Measurements from ENCODE around the gene MMRN1.
"Not testable (repeated sequence)": the region's sequence is repeated elsewhere in the genome, so short reads cannot be mapped to it uniquely, and the experiment has no call there.

MMRN1 gene

GRCh38 chr4:89894649-89895550 lies at the start of gene MMRN1:
Gene MMRN1 (plus strand): TSS chr4:89894854. CDS start chr4:89894972, 118 bp downstream.
- in situ Hi-C loops (cut with MboI; ENCODE audit: low sequenced_read_pairs) = no loop called here

DNA sequence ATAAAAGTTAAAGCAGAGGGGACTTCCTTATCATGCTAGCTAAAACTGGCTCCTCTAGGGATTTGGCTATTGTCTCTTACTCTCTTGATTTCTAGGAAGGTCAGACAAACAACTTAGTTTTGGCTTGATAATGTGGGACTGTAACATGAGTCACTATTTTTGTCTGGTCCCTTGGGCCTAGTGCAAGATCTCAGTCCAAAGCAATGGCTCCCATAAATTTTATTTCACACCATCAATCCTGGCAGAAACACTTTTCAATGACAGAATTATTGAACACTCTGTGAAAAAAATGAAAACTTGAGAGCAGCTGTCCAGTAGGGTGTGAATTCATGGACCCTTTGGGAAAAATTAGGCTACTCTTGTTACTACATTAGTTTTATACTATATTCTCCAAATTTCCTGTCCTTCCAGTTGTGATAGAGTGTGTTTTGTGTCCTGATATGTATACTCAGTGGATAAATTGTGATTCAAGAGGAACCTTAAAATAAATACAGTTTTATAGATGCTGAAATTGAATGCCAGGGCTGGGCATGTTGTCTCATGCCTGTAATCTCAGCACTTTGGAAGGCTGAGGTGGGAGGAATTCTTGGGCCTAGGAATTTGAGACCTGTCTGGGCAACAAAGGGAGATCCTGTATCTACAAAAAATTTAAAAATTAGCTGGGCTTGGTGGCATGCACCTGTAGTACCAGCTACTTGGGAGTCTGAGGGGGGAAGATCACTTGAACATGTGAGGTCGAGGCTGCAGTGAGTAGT lies 46.9 kb upstream of the MMRN1 start:
- in situ Hi-C loops (cut with MboI; ENCODE audit: low sequenced_read_pairs) = no loop called here

GRCh38 chr4:89855236-89855635 lies 39.4 kb upstream of the MMRN1 start:
- in situ Hi-C loops (cut with MboI; ENCODE audit: low sequenced_read_pairs) = no loop called here

DNA sequence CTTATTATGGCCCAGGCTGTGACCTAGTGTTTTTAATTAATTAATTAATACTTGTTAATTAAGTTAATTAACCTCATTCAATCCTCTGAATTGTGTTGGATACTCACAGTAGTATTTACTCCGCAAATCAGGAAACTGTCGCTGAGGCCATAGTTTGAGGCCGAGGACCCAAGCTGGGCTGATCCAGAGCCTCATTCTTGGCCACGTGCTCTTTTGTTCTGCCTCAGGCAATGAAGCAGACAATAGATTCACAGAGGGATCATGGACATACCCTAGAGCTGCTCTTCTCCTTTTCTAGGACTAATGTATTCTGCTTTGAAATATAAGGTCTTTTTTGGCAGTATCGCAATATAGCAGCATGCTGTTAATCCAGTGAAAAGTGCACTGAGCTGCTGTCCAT lies 33.7 kb upstream of the MMRN1 start:
- in situ Hi-C loops (cut with MboI; ENCODE audit: low sequenced_read_pairs) = no loop called here

DNA sequence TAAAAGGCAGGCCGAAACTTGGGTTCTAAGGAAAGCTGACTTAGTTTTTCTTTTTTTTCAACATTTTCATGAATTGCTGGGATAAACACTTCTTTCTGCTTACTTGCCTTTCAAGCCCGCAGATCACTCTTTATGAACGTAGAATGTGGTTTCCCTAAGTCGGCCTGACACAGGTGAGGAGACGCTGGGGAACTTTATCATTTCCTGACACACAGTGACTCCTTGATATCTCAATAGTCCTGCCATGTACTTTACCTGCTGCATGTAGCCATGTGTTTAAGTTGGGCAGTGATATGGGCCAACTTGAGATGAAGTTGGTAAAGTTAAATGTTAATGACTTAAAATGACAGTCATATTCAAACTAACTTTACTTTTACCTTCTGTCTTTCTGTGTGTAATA lies 31.1 kb upstream of the MMRN1 start:
- in situ Hi-C loops (cut with MboI; ENCODE audit: low sequenced_read_pairs) = no loop called here

DNA sequence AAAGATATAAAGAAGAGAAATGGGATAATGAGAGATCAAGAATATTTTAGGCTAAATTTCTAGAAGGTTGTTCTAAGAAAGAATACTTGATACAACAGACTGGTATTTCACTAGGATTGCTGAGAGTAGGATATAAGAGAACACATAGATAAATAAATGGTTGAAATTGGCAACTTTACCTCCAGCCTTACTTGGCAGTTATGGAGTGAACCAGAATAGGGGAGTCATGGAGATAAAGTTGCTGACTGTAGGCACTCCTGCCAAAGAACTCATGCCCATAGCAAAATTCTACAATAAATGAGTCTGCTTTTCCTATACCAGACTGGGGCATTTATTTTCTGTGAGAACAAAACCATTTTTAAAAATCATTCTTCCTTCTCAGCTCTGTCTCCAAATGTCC lies 26.4 kb upstream of the MMRN1 start:
- in situ Hi-C loops (cut with MboI; ENCODE audit: low sequenced_read_pairs) = no loop called here

DNA sequence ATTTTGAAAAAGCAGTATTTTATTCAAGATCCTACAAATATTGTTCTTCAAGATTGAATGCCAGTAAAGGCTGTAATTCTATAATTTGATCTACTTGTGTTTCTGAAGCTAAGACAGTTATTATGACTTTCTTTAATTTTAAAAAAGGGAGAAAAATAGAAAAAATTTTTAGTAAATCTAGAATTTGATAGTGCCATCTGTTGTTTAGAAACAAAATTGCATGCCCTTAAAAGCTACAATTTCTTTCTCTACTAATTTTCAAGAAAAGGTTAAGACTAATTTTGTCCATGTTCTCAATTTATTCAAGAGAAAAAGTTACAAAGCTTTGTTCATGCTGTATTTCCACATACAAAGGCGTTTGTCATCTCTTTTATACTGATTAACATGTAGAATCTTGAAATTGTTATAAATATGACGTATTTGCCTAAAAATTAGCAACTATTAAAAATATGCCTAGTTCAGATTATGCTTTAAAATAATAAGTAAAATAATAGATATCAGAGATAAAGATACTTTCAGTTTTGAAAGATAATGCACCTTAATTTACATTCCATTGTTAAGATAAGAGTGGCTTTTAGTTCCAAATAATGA lies 25.6 kb upstream of the MMRN1 start:
- in situ Hi-C loops (cut with MboI; ENCODE audit: low sequenced_read_pairs) = no loop called here

- in situ Hi-C loops (cut with MboI; ENCODE audit: low sequenced_read_pairs) = no loop called here
Observed at GRCh38 chr4:89871211-89871610, 23.4 kb upstream of the MMRN1 start.

GRCh38 chr4:89876548-89876947 lies 18.1 kb upstream of the MMRN1 start:
- in situ Hi-C loops (cut with MboI; ENCODE audit: low sequenced_read_pairs) = no loop called here

DNA sequence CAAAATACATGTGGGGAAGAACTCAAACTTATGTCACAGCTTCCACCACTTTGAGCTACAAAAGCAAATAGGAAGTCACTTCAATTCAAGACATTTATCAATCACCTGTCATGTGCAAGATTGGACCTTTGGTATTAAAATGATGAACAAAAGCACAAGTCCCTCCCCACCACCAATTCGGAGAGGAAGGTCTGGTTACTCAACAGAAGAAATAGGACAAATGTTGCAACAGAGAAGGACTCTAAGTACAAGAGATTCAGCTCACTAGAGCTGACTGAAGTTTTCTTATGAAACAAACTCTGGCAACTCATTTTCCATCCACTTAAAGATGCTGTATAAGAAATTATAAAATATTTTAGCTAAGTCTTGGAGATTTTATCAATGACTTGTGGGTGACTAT lies 16.0 kb upstream of the MMRN1 start:
- in situ Hi-C loops (cut with MboI; ENCODE audit: low sequenced_read_pairs) = no loop called here

- in situ Hi-C loops (cut with MboI; ENCODE audit: low sequenced_read_pairs) = no loop called here
Observed at GRCh38 chr4:89879215-89879614, 15.4 kb upstream of the MMRN1 start.

GRCh38 chr4:89889289-89889688 lies 5.4 kb upstream of the MMRN1 start:
- in situ Hi-C loops (cut with MboI; ENCODE audit: low sequenced_read_pairs) = no loop called here

GRCh38 chr4:89897867-89898266 lies 3.2 kb downstream of the MMRN1 start:
- in situ Hi-C loops (cut with MboI; ENCODE audit: low sequenced_read_pairs) = no loop called here

GRCh38 chr4:89898304-89898716 lies 3.7 kb downstream of the MMRN1 start:
- in situ Hi-C loops (cut with MboI; ENCODE audit: low sequenced_read_pairs) = no loop called here

GRCh38 chr4:89899152-89899551 lies 4.5 kb downstream of the MMRN1 start:
- in situ Hi-C loops (cut with MboI; ENCODE audit: low sequenced_read_pairs) = no loop called here

GRCh38 chr4:89899854-89900253 lies 5.2 kb downstream of the MMRN1 start:
- in situ Hi-C loops (cut with MboI; ENCODE audit: low sequenced_read_pairs) = no loop called here

DNA sequence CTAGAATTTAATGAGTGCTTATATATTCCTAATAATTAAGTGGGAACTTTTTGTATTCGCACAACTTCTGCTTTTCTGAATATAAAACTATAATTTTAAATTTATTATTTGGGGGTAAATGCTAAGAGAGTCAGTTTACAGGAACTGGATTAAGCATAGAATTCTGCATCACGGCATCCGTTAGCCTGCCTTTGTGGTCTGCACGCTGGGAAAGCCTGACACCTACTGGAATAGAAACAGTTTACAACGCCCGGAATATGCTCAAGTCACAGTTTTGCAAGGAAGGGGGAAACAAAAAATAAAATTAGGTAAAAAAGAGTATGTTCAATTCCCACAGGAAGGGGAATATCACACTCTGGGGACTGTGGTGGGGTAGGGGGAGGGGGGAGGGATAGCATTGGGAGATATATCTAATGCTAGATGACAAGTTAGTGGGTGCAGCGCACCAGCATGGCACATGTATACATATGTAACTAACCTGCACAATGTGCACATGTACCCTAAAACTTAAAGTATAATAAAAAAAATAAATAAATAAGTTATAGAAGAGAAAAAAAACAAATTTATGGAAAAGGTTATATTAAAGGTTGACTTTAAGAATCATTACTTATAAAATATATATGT lies 7.3 kb downstream of the MMRN1 start:
- in situ Hi-C loops (cut with MboI; ENCODE audit: low sequenced_read_pairs) = not testable (repeated sequence)

- in situ Hi-C loops (cut with MboI; ENCODE audit: low sequenced_read_pairs) = no loop called here
Observed at GRCh38 chr4:89904524-89904923, 9.9 kb downstream of the MMRN1 start.

GRCh38 chr4:89906316-89906715 lies 11.7 kb downstream of the MMRN1 start:
- in situ Hi-C loops (cut with MboI; ENCODE audit: low sequenced_read_pairs) = no loop called here

- in situ Hi-C loops (cut with MboI; ENCODE audit: low sequenced_read_pairs) = no loop called here
Observed at GRCh38 chr4:89906777-89907521, 12.3 kb downstream of the MMRN1 start.

- in situ Hi-C loops (cut with MboI; ENCODE audit: low sequenced_read_pairs) = no loop called here
Observed at GRCh38 chr4:89909889-89910288, 15.2 kb downstream of the MMRN1 start.

Data from HL-60/S4 (cell line).